GM12864 (cell line): ENCODE data around the gene GUCA2B.

Source experiments
- DNase-seq: peaks from one replicate; pipeline ENCODE4 v3.0.0-alpha.2; 2011; ENCODE audit warnings: low read depth
- H3K4me3 ChIP-seq: 2 replicates; pipeline ENCODE4 v1.5.1; 2011; ENCODE audit warnings: mild to moderate bottlenecking, low read depth, low read length, control low read depth
- TF ChIP-seq, protein P1 (sequence below): IDR thresholded peaks from 2 replicates; pipeline ENCODE4 v1.5.1; 2011; ENCODE audit warnings: low read depth, mild to moderate bottlenecking, moderate library complexity, low read length, control low read depth, inconsistent platforms; ENCODE audit errors: missing control alignments

The GUCA2B gene

DNA sequence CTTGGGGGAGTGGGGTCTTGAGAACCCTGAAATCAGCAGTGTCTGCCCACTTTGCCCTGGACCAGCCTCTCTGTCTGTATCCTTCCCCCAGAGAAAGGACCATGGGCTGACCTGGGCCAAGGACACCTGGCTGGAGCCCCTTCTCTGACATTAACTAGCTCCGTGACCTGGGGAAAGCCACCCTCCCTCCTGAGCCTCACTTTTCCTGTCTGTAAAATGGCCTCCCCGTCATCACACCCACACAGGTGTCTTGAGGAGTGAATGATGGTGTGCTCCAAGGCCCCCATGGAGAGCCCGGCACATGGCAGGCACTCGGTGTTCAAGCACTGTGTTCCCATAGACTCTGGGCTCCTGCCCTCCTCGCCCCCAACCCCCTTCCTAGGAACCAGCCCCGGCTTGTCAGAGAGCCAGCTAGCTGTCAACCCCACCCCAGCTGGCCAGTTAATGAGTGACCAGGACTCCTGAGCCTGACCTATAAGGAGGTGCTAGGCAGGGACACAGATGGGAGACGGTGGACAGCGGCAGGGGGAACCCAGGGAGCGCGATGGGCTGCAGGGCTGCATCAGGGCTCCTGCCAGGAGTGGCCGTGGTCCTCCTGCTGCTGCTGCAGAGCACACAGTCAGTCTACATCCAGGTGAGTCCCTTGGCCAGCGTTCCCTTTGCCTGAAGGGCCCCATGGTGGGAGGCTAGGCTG, at the start of gene GUCA2B:
Gene GUCA2B, plus strand, starts transcription at position 504 of the 694 bp plus-strand sequence. Its CDS starts 41 bp downstream, at position 545.
- DNase-seq, result no peak
- TF ChIP-seq, protein P1, sequence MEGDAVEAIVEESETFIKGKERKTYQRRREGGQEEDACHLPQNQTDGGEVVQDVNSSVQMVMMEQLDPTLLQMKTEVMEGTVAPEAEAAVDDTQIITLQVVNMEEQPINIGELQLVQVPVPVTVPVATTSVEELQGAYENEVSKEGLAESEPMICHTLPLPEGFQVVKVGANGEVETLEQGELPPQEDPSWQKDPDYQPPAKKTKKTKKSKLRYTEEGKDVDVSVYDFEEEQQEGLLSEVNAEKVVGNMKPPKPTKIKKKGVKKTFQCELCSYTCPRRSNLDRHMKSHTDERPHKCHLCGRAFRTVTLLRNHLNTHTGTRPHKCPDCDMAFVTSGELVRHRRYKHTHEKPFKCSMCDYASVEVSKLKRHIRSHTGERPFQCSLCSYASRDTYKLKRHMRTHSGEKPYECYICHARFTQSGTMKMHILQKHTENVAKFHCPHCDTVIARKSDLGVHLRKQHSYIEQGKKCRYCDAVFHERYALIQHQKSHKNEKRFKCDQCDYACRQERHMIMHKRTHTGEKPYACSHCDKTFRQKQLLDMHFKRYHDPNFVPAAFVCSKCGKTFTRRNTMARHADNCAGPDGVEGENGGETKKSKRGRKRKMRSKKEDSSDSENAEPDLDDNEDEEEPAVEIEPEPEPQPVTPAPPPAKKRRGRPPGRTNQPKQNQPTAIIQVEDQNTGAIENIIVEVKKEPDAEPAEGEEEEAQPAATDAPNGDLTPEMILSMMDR, result no peak
- H3K4me3 ChIP-seq, result no peak within 1 kb of the TSS

DNA sequence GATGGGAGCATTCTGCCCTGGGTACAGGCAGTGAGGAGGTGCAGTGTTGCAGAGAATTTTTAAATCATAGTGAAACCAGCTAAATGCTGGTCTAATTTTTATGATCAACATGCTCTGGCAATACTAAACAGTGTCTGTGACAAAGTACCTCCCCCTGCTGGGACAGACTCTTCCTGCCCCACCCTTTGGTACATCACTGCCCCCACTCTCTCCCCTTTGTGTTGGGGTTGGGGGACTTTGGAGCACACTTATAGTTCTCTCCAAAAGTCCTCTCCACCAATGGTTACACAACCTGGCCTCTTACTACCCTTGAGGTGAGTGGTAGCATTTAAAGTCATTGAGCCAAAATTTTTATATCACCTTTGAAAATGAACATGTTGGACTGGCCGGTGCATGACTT, 48.2 kb upstream of the GUCA2B start:
- TF ChIP-seq, protein P1, result no peak
- no peak overlapping the region for H3K4me3 ChIP-seq
- DNase-seq, result no peak

DNA sequence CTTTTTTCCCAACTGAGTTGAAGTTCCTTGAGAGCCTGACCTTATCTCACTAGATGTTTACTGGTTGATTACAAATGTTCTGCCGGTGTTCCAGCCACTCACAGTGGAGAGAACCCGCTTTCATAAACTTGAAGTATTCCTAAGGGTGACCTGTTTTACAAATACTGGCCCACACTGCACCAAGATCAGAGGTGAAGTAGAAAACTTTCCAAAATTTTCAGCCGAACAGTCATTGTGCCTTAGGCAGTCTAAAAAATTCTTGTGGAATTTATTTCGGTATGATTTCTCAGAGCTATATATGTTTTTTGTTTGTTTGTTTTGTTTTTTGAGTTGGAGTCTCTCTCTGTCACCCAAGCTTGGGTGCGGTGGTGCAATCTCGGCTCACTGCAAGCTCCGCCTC, 44.9 kb upstream of the GUCA2B start:
- no peak overlapping the region for H3K4me3 ChIP-seq
- TF ChIP-seq, protein P1, result no peak
- DNase-seq, result no peak

DNA sequence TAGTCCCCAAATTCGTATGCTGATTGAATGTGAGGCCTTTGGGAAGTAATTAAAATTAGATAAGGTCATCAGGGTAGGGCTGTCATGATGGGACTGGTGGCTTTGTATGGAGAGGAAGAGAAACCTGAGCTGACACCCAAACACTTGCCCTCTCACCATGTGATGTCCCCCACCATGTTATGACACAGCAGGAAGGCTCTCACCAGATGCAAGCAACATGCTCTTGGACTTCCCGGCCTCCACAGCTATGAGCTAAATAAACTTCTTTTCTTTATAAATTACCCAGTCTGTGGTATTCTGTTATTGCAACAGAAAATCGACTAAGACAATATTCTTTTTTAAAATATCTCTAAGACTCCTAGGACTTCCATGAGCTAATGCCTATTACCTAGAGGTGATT, 43.6 kb upstream of the GUCA2B start:
- TF ChIP-seq, protein P1, result no peak
- no peak for DNase-seq
- no peak overlapping the region for H3K4me3 ChIP-seq

DNA sequence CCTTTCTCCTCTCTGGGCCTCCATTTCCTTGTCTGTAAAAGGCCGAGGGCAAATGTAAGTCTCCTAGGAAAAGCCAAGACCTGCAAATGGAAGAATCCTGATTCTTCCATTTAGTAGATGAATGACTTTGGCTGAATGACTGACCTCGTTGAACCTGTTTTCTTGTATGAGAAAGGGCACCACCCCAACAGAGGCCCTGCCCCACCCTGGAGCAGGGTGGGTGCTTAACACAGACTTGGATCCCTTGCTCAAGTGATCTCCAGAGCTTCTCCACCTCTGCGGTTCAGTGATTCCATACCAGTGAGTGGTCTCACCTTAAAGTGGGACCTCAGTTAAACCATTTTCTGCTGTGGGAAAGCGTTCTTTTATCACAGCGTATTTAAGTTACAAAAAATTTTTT, 39.0 kb upstream of the GUCA2B start:
- DNase-seq, result no peak
- H3K4me3 ChIP-seq, result no peak overlapping the region
- TF ChIP-seq, protein P1, result no peak

DNA sequence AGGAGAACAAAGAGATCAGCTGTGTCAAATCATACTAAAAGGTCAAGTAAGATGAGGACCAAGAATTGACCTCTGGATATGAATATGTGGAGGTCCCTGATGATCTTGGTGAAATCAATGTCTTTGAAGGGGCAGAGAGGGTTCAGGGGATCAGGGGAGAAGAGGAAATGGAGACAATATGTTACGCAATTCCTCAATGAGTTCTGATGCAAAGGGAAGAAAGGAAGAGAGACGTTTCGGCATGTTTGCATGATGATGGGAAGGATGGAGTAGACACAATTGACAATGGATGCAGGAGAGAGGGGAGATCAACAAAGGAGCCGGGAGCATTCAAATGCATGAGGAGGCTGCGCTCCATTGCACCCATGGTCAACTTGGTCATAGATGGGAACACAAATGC, 36.0 kb upstream of the GUCA2B start:
- DNase-seq, result no peak
- TF ChIP-seq, protein P1, result no peak
- no peak overlapping the region for H3K4me3 ChIP-seq

DNA sequence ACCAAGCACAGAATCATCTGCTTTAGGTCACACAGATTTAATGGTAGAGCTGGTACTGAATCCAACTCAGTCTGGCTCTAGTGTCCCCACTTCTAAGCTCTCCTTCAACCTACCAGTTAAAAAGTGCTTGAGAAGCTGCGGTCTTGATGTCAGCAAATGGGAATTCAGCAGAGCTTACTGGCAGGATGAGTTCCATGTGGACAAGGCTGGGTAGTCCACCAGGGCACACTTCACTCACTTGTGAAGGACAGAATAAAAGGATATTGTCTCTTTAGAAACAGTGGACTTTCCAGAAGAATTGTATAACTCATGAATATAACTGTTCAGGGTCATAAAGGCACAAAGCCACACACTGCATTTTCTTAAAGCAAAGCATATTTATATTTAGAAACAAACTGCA, 35.1 kb upstream of the GUCA2B start:
- DNase-seq, result no peak
- TF ChIP-seq, protein P1, result no peak
- H3K4me3 ChIP-seq, result no peak overlapping the region
